Activated T-helper 2 cell treated with anti-CD3 and anti-CD28 coated beads, Interferon-gamma antibody, Interleukin-2, Interleukin-4, amounts not matched to agents 10 μg/mL and 5 μg/mL and 100 μg/mL, durations not matched to agents 14 hours and 24 hours and 36 hours (primary cell): ENCODE data around the gene SLC2A1. TPM values are rescaled to one million over a fixed set of nuclear protein-coding genes. Genes with fewer than 3 reads are reported as not detected.
"Not testable (repeated sequence)": the region's sequence is repeated elsewhere in the genome, so short reads cannot be mapped to it uniquely, and the experiment has no call there.

Source experiments
- DNase-seq: peaks from one replicate; pipeline ENCODE4 v3.0.0; 2021; ENCODE audit warnings: low spot score
- H3K27ac Mint-ChIP-seq: one replicate; pipeline ENCODE4 v1.8.0; 2021; ENCODE audit warnings: mixed read lengths
- H3K27me3 Mint-ChIP-seq: one replicate; pipeline ENCODE4 v1.8.0; 2021; ENCODE audit warnings: low read depth, mixed read lengths
- H3K36me3 Mint-ChIP-seq: one replicate; pipeline ENCODE4 v1.8.0; 2021; ENCODE audit warnings: low read depth, mixed read lengths
- H3K4me1 Mint-ChIP-seq: one replicate; pipeline ENCODE4 v1.8.0; 2021; ENCODE audit warnings: low read depth, mixed read lengths
- H3K4me3 Mint-ChIP-seq: one replicate; pipeline ENCODE4 v1.8.0; 2021; ENCODE audit warnings: low read depth, mild to moderate bottlenecking, moderate library complexity, mixed read lengths
- H3K9me3 Mint-ChIP-seq: one replicate; pipeline ENCODE4 v1.8.0; 2021; ENCODE audit warnings: mixed read lengths
- intact Hi-C: fragments of 100-400 bp; cut with micrococcal nuclease; formaldehyde crosslinking; loops from one replicate; pipeline ENCODE4 v1.15.1; 2023
- total RNA-seq: library from RNA; stranded (reverse); gene quantifications from 2 replicates; pipeline ENCODE4 v1.2.3, GENCODE V29; 2022

The SLC2A1 gene
- total RNA-seq, 1 donor from 2014 or later: 155 TPM

- Mint-ChIP-seq H3K4me3 (no peak overlapping the region), H3K4me1 (no peaks in the 10 kb centered on the region), H3K36me3 (no peaks in the 10 kb centered on the region), H3K27me3 (peaks cover 7% of the 10 kb centered on the region), H3K27ac (no peak overlapping the region), H3K9me3 (no peaks in the 10 kb centered on the region)
- intact Hi-C loops: no loop called here
- DNase-seq: no peak
Observed at GRCh38 chr1:42908046-42908445, 50.6 kb downstream of the SLC2A1 start.

DNA sequence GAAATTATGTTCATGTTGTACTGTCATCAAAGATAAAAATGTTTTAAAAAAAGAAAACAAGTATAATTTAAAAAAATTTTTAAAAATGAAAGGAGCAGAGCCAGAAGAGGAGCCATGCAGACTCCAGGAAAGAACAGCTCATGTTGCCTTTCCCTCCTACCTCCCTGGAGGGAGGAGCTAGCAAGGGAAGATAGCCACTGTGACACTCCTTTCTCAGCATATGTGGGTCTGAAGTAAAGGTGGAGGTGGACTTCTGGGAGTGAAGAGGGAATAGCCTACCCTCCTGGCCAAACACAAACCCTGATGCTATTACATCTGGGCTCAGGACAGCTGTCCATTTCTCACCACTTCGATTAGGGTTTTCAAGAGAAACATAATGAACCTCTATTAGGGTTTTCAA, 54.2 kb downstream of the SLC2A1 start:
- no peak for DNase-seq
- H3K27me3 Mint-ChIP-seq: peaks cover 6% of the 10 kb centered on the region
- H3K4me3 Mint-ChIP-seq: no peak overlapping the region
- H3K4me1 Mint-ChIP-seq: no peaks in the 10 kb centered on the region
- H3K36me3 Mint-ChIP-seq: no peaks in the 10 kb centered on the region
- H3K27ac Mint-ChIP-seq: no peak overlapping the region
- no peaks in the 10 kb centered on the region for H3K9me3 Mint-ChIP-seq
- intact Hi-C loops: no loop called here

DNA sequence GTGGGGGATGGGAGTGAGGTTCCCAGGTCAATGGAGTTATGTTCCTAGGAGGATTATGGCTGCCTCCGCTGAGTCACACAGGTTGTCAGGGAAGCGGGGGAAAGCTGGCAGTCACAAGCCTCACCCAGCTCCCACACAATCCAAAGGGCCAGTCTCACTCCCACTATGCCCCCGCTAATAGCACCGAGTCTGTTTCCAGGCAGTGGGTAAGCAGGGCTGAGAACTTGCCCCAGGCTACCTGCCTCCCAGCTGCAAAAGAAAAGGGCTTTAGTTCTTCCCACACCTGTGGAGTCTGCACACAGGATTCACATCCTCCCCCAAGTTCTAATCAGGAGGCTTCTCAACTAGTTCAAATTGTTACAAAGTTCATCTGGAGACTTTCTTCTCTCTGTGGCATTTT, 58.7 kb downstream of the SLC2A1 start:
- H3K4me1 Mint-ChIP-seq, H3K27ac Mint-ChIP-seq, H3K36me3 Mint-ChIP-seq, H3K4me3 Mint-ChIP-seq, intact Hi-C loops, H3K9me3 Mint-ChIP-seq, DNase-seq: not testable (repeated sequence)
- peaks cover 38% of the 10 kb centered on the region for H3K27me3 Mint-ChIP-seq

DNA sequence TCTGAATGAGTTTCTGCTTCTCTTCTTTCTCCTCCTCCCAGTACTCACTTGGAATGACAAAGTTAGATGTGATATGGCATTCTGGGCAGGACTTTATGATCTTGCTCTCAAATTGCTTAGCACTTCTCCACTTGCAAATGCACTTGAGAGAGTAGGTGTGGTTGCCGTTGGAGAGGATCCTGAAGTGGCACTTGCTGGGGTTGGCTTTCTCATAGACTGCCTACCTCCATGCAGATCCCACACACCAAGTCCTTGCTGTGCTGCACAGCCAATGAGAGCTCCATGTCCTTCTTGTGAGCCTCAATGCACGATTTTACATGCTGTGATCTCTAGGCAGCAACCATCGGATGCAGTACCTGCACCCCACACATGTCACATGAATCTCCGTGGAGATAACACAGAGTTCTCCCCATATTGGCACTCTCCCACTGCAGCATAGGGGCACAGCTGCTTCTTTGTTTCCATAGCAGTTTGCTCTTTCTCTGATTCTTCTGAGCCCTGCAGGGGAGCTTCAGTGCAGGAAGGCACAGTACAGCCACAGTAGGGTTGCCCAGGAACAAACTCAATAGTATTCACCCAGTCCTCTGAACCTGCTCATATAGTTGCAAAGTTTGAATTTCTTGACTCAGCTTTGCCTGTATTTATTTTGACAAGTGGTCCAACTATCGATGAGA, 67.1 kb downstream of the SLC2A1 start:
- Mint-ChIP-seq H3K4me3 (no peak overlapping the region), H3K4me1 (no peaks in the 10 kb centered on the region)
- intact Hi-C loops: no loop called here

GRCh38 chr1:42889264-42889663, 69.4 kb downstream of the SLC2A1 start:
- H3K4me3 Mint-ChIP-seq: no peak overlapping the region
- intact Hi-C loops: no loop called here
- H3K27ac Mint-ChIP-seq: no peak overlapping the region
- H3K36me3 Mint-ChIP-seq: no peaks in the 10 kb centered on the region
- no peak for DNase-seq
- peaks cover 6% of the 10 kb centered on the region for H3K27me3 Mint-ChIP-seq
- H3K9me3 Mint-ChIP-seq: no peaks in the 10 kb centered on the region
- H3K4me1 Mint-ChIP-seq: no peaks in the 10 kb centered on the region

More for the DNA sequence above, 67.1 kb downstream of the SLC2A1 start:
- Mint-ChIP-seq H3K27me3 (peaks cover 16% of the 10 kb centered on the region), H3K27ac (no peak overlapping the region), H3K9me3 (no peaks in the 10 kb centered on the region), H3K36me3 (no peaks in the 10 kb centered on the region)
- DNase-seq: no peak

DNA sequence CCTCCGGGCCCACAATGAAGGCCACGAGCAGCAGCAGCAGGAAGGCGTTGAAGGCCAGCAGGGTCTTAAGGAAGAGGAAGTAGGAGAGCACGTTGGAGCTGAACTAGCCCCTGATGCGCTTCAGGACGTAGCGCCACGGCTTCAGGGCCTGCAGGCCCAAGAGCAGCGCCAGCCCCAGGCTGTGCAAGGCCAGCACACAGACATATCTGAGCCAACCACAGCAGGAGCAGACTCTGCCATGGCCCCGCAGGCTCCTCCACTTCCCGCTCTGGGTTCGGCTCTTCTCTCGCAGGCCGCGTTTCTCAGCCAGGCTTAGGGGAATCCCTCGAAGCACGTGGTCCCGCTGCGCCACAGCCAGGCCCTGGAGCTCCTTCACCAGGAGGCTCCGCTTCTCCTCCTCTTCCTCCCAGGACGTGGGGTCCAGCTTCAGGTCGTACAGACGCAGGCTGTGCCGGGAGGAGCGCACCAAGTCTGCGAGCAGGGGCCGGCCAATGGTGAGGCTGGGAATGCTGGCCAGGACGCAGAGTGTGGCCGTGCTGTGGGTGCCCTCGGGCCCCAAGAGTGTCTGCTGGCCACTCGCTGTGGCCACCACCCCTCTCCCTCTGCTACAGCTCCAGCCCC, 70.5 kb downstream of the SLC2A1 start:
- H3K27me3 Mint-ChIP-seq: peaks cover 6% of the 10 kb centered on the region

DNA sequence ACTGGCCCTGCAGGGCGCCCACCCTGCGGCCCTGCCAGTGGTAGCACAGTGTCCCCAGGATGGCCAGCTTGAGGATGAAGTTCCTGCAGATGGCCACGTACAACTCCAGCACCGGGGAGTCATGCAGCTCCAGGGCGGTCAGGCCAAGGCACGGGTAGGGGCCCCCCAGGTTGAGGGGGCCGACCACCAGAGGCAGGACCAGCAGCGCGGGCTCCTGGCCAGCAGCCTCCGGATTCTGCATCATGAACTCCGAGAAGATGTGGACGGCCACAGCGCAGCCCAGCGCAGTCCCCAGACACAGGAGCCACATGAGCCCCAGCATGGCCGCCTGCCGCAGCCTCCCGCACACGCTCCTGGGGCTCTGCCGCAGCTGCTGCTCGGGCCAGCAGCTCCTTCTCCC, 71.3 kb downstream of the SLC2A1 start:
- intact Hi-C loops: no loop called here
- Mint-ChIP-seq H3K36me3 (no peaks in the 10 kb centered on the region), H3K27ac (no peak overlapping the region), H3K9me3 (no peaks in the 10 kb centered on the region), H3K4me3 (no peak overlapping the region), H3K4me1 (no peaks in the 10 kb centered on the region), H3K27me3 (peaks cover 6% of the 10 kb centered on the region)
- no peak for DNase-seq

More for the DNA sequence above, 70.5 kb downstream of the SLC2A1 start:
- Mint-ChIP-seq H3K9me3 (no peaks in the 10 kb centered on the region), H3K36me3 (no peaks in the 10 kb centered on the region), H3K4me3 (no peak overlapping the region), H3K4me1 (no peaks in the 10 kb centered on the region), H3K27ac (no peak overlapping the region)
- DNase-seq: no peak
- intact Hi-C loops: no loop called here

- H3K4me1 Mint-ChIP-seq: no peaks in the 10 kb centered on the region
- H3K27ac Mint-ChIP-seq: no peak overlapping the region
- H3K4me3 Mint-ChIP-seq: no peak overlapping the region
- H3K27me3 Mint-ChIP-seq: peaks cover 6% of the 10 kb centered on the region
- no peak for DNase-seq
- no peaks in the 10 kb centered on the region for H3K9me3 Mint-ChIP-seq
- H3K36me3 Mint-ChIP-seq: no peaks in the 10 kb centered on the region
- intact Hi-C loops: no loop called here
Observed at GRCh38 chr1:42886800-42887199, 71.9 kb downstream of the SLC2A1 start.

DNA sequence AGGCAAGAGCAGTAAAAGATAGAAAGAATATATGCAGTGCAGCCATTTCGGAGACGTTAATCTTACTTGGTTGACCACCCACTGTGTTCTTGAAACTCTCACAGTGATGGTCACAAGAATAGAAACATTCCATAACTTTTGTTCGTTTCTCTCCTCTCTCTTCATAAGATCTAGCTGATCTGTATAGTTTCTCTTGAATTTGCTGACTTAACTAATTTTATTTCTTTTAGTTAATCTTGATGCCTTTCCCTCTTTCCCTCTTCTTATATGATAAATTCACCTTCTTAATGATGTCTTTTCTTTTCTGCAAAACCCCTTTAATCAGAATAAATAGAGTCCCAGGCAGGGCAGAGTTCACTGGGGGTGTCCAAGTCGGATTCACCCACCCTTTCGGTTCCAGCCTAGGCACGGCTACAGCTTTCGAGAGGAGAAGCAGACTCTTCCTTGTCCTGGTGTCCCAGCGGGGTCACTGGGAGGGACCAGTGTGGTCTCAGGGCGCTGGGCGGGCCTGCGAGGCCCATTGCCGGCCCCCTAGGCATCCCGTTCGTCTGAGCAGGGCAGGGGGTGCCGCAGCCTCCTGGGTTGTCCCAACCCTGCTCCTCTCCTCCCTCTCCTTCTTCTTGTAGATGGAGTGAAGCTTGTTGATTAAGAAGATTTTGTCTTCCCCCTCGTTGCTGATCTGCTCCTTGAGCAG, 72.5 kb downstream of the SLC2A1 start:
- Mint-ChIP-seq H3K27ac (no peak overlapping the region), H3K4me1 (no peaks in the 10 kb centered on the region), H3K36me3 (no peaks in the 10 kb centered on the region), H3K9me3 (no peaks in the 10 kb centered on the region), H3K27me3 (peaks cover 6% of the 10 kb centered on the region), H3K4me3 (no peak overlapping the region)
- intact Hi-C loops: no loop called here
- DNase-seq: no peak

- Mint-ChIP-seq H3K27me3 (peaks cover 24% of the 10 kb centered on the region), H3K9me3 (no peaks in the 10 kb centered on the region), H3K4me1 (no peaks in the 10 kb centered on the region), H3K27ac (no peak overlapping the region), H3K4me3 (no peak overlapping the region), H3K36me3 (no peaks in the 10 kb centered on the region)
- intact Hi-C loops: no loop called here
- DNase-seq: no peak
Observed at GRCh38 chr1:42880384-42880783, 78.3 kb downstream of the SLC2A1 start.

DNA sequence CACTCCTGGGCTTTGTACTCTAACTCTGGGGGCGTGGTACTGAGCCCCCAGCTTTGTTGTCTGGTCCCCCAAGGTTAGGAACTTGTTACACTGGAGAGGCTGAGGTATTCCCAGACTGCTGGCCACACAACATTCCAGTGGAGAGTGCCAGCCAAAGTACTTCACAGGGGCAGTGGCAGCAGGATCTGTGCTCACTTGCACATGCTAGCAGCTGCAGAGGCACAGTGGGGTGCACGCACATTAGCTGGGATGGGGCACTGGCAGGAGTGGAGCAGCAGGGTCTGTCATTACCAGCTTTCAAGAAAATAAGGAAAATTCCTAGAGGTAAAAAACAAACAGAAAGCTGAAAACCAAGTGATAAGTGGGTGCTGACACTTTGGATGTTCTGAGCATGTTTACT, 81.3 kb downstream of the SLC2A1 start:
- no peak for DNase-seq
- intact Hi-C loops: no loop called here
- Mint-ChIP-seq H3K4me1 (no peaks in the 10 kb centered on the region), H3K27ac (no peak overlapping the region), H3K4me3 (no peak overlapping the region), H3K27me3 (peaks cover 28% of the 10 kb centered on the region), H3K36me3 (no peaks in the 10 kb centered on the region), H3K9me3 (peaks cover 14% of the 10 kb centered on the region)

DNA sequence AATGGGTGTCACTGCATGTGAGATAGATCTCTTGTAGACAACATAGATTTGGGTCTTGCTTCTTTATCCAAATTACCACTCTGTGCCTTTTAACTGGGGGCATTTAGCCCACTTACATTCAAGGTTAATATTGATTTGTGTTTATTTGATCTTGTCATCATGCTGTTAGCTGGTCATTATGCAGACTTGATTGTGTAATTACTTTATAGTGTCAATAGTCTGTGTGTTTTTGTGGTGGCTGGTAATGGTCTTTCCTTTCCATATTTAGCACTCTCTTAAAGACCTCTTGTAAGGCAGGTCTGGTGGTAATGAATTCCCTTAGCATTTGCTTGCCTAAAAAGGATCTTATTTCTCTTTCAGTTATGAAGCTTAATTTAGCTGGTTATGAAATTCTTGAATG, 82.7 kb downstream of the SLC2A1 start:
- no peak for DNase-seq

More for the DNA sequence above, 82.7 kb downstream of the SLC2A1 start:
- intact Hi-C loops: no loop called here
- peaks cover 31% of the 10 kb centered on the region for H3K27me3 Mint-ChIP-seq
- no peak overlapping the region for H3K4me3 Mint-ChIP-seq
- H3K36me3 Mint-ChIP-seq: no peaks in the 10 kb centered on the region
- H3K4me1 Mint-ChIP-seq: no peaks in the 10 kb centered on the region
- peaks cover 14% of the 10 kb centered on the region for H3K9me3 Mint-ChIP-seq
- no peak overlapping the region for H3K27ac Mint-ChIP-seq
